Left ventricle myocardium inferior (tissue), 1 donor: ENCODE measurements around the gene HIP1. TPM values are rescaled to one million over a fixed set of nuclear protein-coding genes. Genes with fewer than 3 reads are reported as not detected.

ENCODE experiments used
- DNase-seq: peaks from one replicate; pipeline ENCODE4 v3.0.0-alpha.2; 2020
- H3K27ac ChIP-seq: fragments of 200-600 bp; replicated peaks from 2 replicates; pipeline ENCODE4 v1.8.0; 2021
- H3K27me3 ChIP-seq: fragments of 200-600 bp; 2 replicates; pipeline ENCODE4 v1.8.0; 2021; ENCODE audit warnings: low read depth
- H3K36me3 ChIP-seq: fragments of 200-600 bp; 2 replicates; pipeline ENCODE4 v1.8.0; 2021
- H3K4me1 ChIP-seq: fragments of 200-600 bp; 2 replicates; pipeline ENCODE4 v1.8.0; 2021
- H3K4me3 ChIP-seq: fragments of 200-600 bp; 2 replicates; pipeline ENCODE4 v1.8.0; 2021; ENCODE audit warnings: mild to moderate bottlenecking, moderate library complexity
- H3K9me3 ChIP-seq: fragments of 200-600 bp; replicated peaks from 2 replicates; pipeline ENCODE4 v1.8.0; 2021
- CTCF ChIP-seq: fragments of 200-600 bp; IDR thresholded peaks from 2 replicates; pipeline ENCODE4 v1.8.0; 2021; ENCODE audit warnings: antibody characterized with exemption, mild to moderate bottlenecking, borderline replicate concordance
- intact Hi-C: fragments of 100-400 bp; cut with micrococcal nuclease; formaldehyde crosslinking; loops from one replicate; pipeline ENCODE4 v1.11.0; 2022
- total RNA-seq: library from RNA; stranded (reverse); fragmentation: NEBNext Ultra II Directional; extraction: Animal tissue kit (Norgen Biotek cat#: 25700); gene quantifications from one replicate; pipeline ENCODE4 v1.2.1, GENCODE V29; 2021
- donor health status: DM: no; HTN: yes; CAD: no; lungs with severe emphysema.

The HIP1 gene
- total RNA-seq, 1 donor from 2014 or later = 14.5 TPM

- Histone ChIP-seq H3K27ac (no peak overlapping the region), H3K36me3 (peaks cover 59% of the 10 kb centered on the region), H3K4me3 (no peak overlapping the region), H3K9me3 (no peaks in the 10 kb centered on the region), H3K4me1 (no peaks in the 10 kb centered on the region), H3K27me3 (no peaks in the 10 kb centered on the region)
- intact Hi-C loops = no loop called here
- no peak for DNase-seq
- no peak for TF ChIP-seq CTCF
These were observed 160.7 kb downstream of the HIP1 start for GRCh38 chr7:75578081-75578480.

- Histone ChIP-seq H3K9me3 (no peaks in the 10 kb centered on the region), H3K36me3 (peaks cover 65% of the 10 kb centered on the region), H3K4me3 (no peak overlapping the region), H3K27me3 (no peaks in the 10 kb centered on the region), H3K4me1 (no peaks in the 10 kb centered on the region), H3K27ac (no peak overlapping the region)
- intact Hi-C loops = no loop called here
- no peak for TF ChIP-seq CTCF
- DNase-seq = no peak
These were observed 163.1 kb downstream of the HIP1 start for GRCh38 chr7:75575488-75576121.

- Histone ChIP-seq H3K27me3 (no peaks in the 10 kb centered on the region), H3K4me3 (no peak overlapping the region), H3K9me3 (no peaks in the 10 kb centered on the region), H3K36me3 (peaks cover 68% of the 10 kb centered on the region), H3K27ac (no peak overlapping the region), H3K4me1 (no peaks in the 10 kb centered on the region)
- intact Hi-C loops = no loop called here
- TF ChIP-seq CTCF = no peak
- DNase-seq = no peak
These were observed 165.2 kb downstream of the HIP1 start for GRCh38 chr7:75573477-75574019.

GRCh38 chr7:75572814-75573213 is 165.9 kb downstream of the HIP1 start:
- Histone ChIP-seq H3K27me3 (no peaks in the 10 kb centered on the region), H3K9me3 (no peaks in the 10 kb centered on the region), H3K4me1 (no peaks in the 10 kb centered on the region), H3K27ac (no peak overlapping the region), H3K36me3 (peaks cover 69% of the 10 kb centered on the region), H3K4me3 (no peak overlapping the region)
- intact Hi-C loops = no loop called here
- DNase-seq = no peak
- no peak for TF ChIP-seq CTCF

- Histone ChIP-seq H3K27ac (no peak overlapping the region), H3K27me3 (no peaks in the 10 kb centered on the region)
- intact Hi-C loops = no loop called here
These were observed 166.3 kb downstream of the HIP1 start for GRCh38 chr7:75572396-75572795.

More at GRCh38 chr7:75572396-75572795, 166.3 kb downstream of the HIP1 start:
- Histone ChIP-seq H3K4me3 (no peak overlapping the region), H3K9me3 (no peaks in the 10 kb centered on the region), H3K4me1 (no peaks in the 10 kb centered on the region), H3K36me3 (peaks cover 71% of the 10 kb centered on the region)
- no peak for TF ChIP-seq CTCF
- no peak for DNase-seq
